Measurements from ENCODE around the gene GALK1. TPM values are rescaled to one million over a fixed set of nuclear protein-coding genes. Genes with fewer than 3 reads are reported as not detected.

The GALK1 gene
- total and polyA plus RNA-seq, 2 of the 13 experiments (the other 11 are each of a cell fraction or from before 2014, with no cell fraction given), result 59.9 to 93.6 TPM

DNA sequence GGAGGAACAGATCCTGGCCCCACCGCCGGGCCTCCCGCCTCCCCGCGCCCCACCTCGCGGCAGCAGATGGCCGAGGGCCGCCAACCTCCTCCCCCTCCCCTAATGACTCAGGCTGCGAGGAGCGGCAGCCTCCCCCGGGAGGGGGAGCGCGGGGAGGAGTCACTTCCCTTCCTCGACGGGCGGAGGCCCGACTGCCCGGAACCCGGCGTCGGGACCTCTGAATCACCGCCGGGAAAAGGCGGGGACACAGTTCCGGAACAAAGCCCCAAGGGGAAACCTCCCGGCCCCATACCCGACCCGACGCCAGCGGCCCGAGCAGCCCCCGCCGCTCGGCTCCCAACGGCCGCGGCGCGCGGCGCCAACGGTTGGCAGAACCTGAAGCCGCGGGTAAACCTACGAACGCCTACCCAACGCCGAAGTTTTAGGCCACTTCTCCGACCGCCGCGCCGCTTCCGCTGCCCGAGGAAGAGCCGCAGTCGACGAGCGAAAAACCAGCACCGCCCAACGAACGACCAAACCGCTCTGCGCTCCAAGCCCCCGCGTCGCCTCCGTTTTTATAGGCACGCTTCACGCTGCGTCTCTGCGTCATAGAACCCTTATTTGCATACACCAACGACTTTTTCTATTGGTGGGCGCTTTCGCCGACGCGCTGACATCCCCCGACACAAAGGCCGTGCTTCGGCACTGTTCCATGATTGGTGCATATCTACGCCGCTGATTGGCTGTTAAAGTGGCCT is 14.4 kb upstream of the GALK1 start (continued):
- TF ChIP-seq RNF2 (conservative IDR thresholded peaks at IDR 0.05; ENCODE audit: low read depth) (peak; percentile 68; the same call in 1 of the 2 replicates), AGO2 (optimal IDR thresholded peaks at IDR 0.05; ENCODE audit: low read depth, low read length) (peak; percentile 100), TEAD3 (CRISPR knock-in tag; optimal IDR thresholded peaks at IDR 0.05; ENCODE audit: borderline replicate concordance) (peak; percentile 69), MIER3 (CRISPR knock-in tag; IDR thresholded peaks at IDR 0.05; ENCODE audit: borderline replicate concordance) (peak; percentile 93), ZFP90 (CRISPR knock-in tag; IDR thresholded peaks at IDR 0.05; ENCODE audit: borderline replicate concordance) (peak; percentile 77; the same call in 1 of the 2 replicates), ATRX (CRISPR knock-in tag; IDR thresholded peaks at IDR 0.05; ENCODE audit: borderline replicate concordance) (peak; percentile 66; the same call in 1 of the 2 replicates), NKX3-1 (CRISPR knock-in tag; IDR thresholded peaks at IDR 0.05) (peak; percentile 85), ZNF354B (CRISPR knock-in tag; IDR thresholded peaks at IDR 0.05) (no peak), ZNF7 (CRISPR knock-in tag; IDR thresholded peaks at IDR 0.05) (0 out of 2 replicates have a peak, but pooled peaks have one; percentile 28), ZNF30 (CRISPR knock-in tag; IDR thresholded peaks at IDR 0.05) (no peak), NFYC (CRISPR knock-in tag; IDR thresholded peaks at IDR 0.05) (peak; percentile 97), GATAD1 (CRISPR knock-in tag; IDR thresholded peaks at IDR 0.05) (peak; percentile 92), NFATC3 (CRISPR knock-in tag; IDR thresholded peaks at IDR 0.05) (peak; percentile 77; the same call in 1 of the 2 replicates), HNRNPL (IDR thresholded peaks at IDR 0.05; ENCODE audit: low read depth, low read length) (peak; percentile 90), REXO4 (CRISPR knock-in tag; IDR thresholded peaks at IDR 0.05; ENCODE audit: borderline replicate concordance) (no peak), ARNT2 (CRISPR knock-in tag; IDR thresholded peaks at IDR 0.05; ENCODE audit: low read depth) (peak; percentile 97), ZNF83 (CRISPR knock-in tag; IDR thresholded peaks at IDR 0.05; ENCODE audit: borderline replicate concordance) (0 out of 2 replicates have a peak, but pooled peaks have one; percentile 73), DNMT1 (CRISPR knock-in tag; IDR thresholded peaks at IDR 0.05) (no peak), ZNF350 (CRISPR knock-in tag; IDR thresholded peaks at IDR 0.05; ENCODE audit: borderline replicate concordance, low read depth) (peak; percentile 90; the same call in 1 of the 2 replicates), ZFX (CRISPR knock-in tag; IDR thresholded peaks at IDR 0.05; ENCODE audit: low read depth) (peak; percentile 70), ASH2L (IDR thresholded peaks at IDR 0.05; ENCODE audit: insufficient read length, low read depth, low read length) (peak; percentile 96), HNF4A (CRISPR knock-in tag; IDR thresholded peaks at IDR 0.05) (no peak), NCOA2 (CRISPR knock-in tag; IDR thresholded peaks at IDR 0.05) (peak; percentile 72), KDM1A (CRISPR knock-in tag; IDR thresholded peaks at IDR 0.05) (no peak), HES4 (CRISPR knock-in tag; IDR thresholded peaks at IDR 0.05; ENCODE audit: borderline replicate concordance) (peak; percentile 96)
- TF ChIP-seq, protein P1, sequence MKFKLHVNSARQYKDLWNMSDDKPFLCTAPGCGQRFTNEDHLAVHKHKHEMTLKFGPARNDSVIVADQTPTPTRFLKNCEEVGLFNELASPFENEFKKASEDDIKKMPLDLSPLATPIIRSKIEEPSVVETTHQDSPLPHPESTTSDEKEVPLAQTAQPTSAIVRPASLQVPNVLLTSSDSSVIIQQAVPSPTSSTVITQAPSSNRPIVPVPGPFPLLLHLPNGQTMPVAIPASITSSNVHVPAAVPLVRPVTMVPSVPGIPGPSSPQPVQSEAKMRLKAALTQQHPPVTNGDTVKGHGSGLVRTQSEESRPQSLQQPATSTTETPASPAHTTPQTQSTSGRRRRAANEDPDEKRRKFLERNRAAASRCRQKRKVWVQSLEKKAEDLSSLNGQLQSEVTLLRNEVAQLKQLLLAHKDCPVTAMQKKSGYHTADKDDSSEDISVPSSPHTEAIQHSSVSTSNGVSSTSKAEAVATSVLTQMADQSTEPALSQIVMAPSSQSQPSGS (CRISPR knock-in tag; IDR thresholded peaks at IDR 0.05), result peak; percentile 85; the same call in 1 of the 2 replicates
- TF ChIP-seq, protein P2, sequence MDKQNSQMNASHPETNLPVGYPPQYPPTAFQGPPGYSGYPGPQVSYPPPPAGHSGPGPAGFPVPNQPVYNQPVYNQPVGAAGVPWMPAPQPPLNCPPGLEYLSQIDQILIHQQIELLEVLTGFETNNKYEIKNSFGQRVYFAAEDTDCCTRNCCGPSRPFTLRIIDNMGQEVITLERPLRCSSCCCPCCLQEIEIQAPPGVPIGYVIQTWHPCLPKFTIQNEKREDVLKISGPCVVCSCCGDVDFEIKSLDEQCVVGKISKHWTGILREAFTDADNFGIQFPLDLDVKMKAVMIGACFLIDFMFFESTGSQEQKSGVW (CRISPR knock-in tag; IDR thresholded peaks at IDR 0.05; ENCODE audit: borderline replicate concordance), result no peak
- TF ChIP-seq, protein P3, sequence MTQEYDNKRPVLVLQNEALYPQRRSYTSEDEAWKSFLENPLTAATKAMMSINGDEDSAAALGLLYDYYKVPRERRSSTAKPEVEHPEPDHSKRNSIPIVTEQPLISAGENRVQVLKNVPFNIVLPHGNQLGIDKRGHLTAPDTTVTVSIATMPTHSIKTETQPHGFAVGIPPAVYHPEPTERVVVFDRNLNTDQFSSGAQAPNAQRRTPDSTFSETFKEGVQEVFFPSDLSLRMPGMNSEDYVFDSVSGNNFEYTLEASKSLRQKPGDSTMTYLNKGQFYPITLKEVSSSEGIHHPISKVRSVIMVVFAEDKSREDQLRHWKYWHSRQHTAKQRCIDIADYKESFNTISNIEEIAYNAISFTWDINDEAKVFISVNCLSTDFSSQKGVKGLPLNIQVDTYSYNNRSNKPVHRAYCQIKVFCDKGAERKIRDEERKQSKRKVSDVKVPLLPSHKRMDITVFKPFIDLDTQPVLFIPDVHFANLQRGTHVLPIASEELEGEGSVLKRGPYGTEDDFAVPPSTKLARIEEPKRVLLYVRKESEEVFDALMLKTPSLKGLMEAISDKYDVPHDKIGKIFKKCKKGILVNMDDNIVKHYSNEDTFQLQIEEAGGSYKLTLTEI (CRISPR knock-in tag; conservative IDR thresholded peaks at IDR 0.05), result no peak

Data from HepG2 (cell line).